Stimulated activated naive CD8-positive, alpha-beta T cell treated with anti-CD3 and anti-CD28 coated beads, Interleukin-15, amount 100 ng/mL, for 72 hours (primary cell): ENCODE measurements around the gene CES5A.
"Not testable (repeated sequence)": the region's sequence is repeated elsewhere in the genome, so short reads cannot be mapped to it uniquely, and the experiment has no call there.

ENCODE experiments used
- ATAC-seq: fragments of 150-1000 bp; cut with Tn5 transposase; 2 replicates; pipeline ENCODE4 v1.10.0; 2021; ENCODE audit warnings: mild to moderate bottlenecking, moderate library complexity
- DNase-seq, 2 donors: peaks; one replicate each; pipeline ENCODE4 v3.0.0; 2021 to 2022
- H3K27ac Mint-ChIP-seq, 2 donors: one replicate each; pipeline ENCODE4 v1.8.0; 2022; ENCODE audit warnings: mild to moderate bottlenecking in 2 of 2, mixed read lengths in 2 of 2, moderate library complexity in 2 of 2
- H3K27me3 Mint-ChIP-seq: one replicate; pipeline ENCODE4 v1.8.0; 2022; ENCODE audit warnings: mixed read lengths
- H3K4me1 Mint-ChIP-seq: one replicate; pipeline ENCODE4 v1.8.0; 2022; ENCODE audit warnings: mild to moderate bottlenecking, mixed read lengths
- H3K4me3 Mint-ChIP-seq, 2 donors: one replicate each; pipeline ENCODE4 v1.8.0; 2022; ENCODE audit warnings: mild to moderate bottlenecking in 2 of 2, mixed read lengths in 2 of 2, moderate library complexity in 1 of 2
- H3K9me3 Mint-ChIP-seq, 2 donors: one replicate each; pipeline ENCODE4 v1.8.0; 2022; ENCODE audit warnings: mixed read lengths in 2 of 2

Gene CES5A, protein sequence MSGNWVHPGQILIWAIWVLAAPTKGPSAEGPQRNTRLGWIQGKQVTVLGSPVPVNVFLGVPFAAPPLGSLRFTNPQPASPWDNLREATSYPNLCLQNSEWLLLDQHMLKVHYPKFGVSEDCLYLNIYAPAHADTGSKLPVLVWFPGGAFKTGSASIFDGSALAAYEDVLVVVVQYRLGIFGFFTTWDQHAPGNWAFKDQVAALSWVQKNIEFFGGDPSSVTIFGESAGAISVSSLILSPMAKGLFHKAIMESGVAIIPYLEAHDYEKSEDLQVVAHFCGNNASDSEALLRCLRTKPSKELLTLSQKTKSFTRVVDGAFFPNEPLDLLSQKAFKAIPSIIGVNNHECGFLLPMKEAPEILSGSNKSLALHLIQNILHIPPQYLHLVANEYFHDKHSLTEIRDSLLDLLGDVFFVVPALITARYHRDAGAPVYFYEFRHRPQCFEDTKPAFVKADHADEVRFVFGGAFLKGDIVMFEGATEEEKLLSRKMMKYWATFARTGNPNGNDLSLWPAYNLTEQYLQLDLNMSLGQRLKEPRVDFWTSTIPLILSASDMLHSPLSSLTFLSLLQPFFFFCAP

DNA sequence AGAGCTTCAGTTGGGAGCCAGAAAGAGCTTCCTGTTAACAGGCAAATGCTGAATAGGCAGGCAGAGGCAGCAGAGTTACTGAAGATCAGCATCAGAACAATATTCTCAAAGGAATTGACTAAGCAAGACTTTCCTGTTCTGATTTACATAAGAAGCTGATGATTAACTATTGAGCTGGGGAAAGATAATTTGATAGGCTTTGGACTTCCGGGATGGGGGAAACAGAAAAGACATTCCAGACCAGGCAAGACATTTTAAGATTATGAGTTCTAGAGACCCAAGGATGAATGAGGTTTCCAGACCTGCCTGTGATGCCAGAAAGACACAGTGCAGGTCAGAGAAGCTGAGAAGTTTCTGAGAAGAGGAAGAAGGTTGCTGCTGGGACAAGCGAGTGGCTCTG is at the start of gene CES5A:
Gene CES5A, minus strand, starts transcription at position 101 of the 400 bp plus-strand sequence. CDS start 152 bp downstream, outside the sequence.
- DNase-seq = no peak
- Mint-ChIP-seq H3K4me3 (no peak within 1 kb of the TSS), H3K27ac (no peak within 1 kb of the TSS), H3K9me3 (peaks cover 0 to 17% of the 10 kb centered on the region in 2 donors), H3K4me1 (no peaks in the 10 kb centered on the region), H3K27me3 (peaks cover under 1% of the 10 kb centered on the region)
- no peak for ATAC-seq

DNA sequence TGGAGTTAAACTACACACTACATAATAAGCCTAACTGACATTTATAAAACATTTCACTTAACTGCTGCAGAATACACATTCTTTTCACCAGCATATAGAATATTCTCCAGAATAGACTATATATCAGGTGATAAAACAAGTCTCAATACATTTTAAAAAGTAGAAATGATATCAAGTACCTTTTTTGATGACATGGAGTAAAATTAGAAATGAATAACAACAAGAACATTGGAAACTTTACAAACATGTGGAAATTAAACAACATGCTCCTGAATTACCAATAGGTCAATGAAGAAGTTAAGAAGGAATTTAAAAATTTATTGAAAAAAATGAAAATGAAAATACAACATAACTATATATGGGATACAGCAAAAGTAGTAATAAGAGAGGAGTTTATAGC is 47.5 kb upstream of the CES5A start:
- Mint-ChIP-seq H3K9me3 (peaks cover 0 to 8% of the 10 kb centered on the region in 2 donors), H3K27me3 (peaks cover 59% of the 10 kb centered on the region), H3K4me1 (no peaks in the 10 kb centered on the region), H3K4me3 (no peak overlapping the region), H3K27ac (no peak overlapping the region)
- DNase-seq = no peak
- no peak for ATAC-seq

DNA sequence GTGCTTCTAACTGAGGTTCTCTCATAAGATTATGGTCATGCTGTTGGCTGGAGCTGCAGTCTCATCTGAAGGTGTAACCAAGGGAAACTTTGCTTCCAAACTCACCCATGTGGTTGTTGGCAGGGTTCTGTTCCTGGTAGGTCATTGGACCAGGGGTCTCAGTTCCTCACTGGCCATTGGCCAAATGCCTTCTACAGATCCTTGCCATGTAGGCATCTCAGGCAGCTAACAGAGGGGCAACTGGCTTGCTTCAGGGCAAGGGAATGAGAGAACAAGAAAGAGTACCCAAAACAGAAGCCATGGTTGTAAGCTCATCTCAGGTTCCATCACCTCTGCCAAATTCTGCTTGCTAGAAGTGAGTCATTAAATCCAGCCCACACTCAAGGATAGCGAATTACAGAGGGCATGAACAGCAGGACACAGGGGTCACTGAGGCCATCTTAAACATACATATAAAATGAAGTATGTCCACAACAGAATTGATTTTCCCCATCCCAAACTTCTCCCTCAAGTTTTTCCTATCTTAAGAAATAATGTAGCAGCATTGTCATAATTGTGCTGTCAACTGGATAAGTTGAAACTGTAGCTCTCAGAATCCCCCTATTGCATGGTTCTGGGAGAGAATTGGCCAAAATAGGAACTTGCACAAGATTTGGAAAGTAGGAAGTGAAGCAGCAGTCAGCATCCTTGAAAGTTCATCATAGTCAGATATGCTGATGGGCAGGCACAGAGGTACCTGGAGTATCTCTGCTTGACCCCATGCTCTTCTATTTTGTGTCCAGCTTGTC is 42.4 kb upstream of the CES5A start:
- Mint-ChIP-seq H3K4me1 (no peaks in the 10 kb centered on the region), H3K9me3 (peaks cover 0 to 8% of the 10 kb centered on the region in 2 donors), H3K27me3 (peaks cover 33% of the 10 kb centered on the region), H3K4me3 (no peak overlapping the region), H3K27ac (no peak overlapping the region)
- ATAC-seq (no peak), DNase-seq (no peak)

DNA sequence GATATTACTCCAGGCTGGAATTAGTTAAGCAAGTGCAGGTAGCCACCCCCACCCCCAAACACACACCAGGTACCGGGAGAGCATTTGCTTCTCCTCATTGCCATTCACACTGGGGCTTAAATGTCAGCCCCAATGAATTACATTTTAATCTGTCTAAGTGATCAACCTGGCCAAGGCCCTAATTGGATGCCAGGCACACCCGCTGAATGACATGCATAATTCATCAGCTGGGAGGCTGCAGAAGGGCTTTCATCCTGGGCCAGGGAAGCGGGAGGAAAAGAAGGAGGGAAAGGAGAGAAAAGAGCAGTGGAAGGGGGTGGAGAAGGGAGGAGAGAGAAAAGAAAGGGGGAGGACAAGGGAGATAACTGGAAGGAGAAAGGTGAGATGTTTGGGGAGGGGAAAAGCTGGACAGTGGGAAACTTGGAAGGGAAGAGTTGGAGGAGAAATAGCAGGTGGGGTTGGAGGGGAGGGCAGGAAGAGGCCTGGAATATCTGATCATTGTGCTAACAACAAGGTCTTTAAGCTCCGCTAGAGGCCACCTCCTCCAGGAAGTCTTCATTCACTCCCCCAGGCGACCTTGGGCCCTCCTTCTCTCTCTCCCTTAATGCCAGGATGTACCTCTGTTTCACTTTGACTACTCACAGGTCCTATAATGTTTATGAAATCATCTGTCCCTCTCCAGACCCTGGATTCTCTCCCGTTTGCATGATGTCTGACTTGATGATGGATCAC is 40.1 kb upstream of the CES5A start:
- Mint-ChIP-seq H3K27me3 (peaks cover 30% of the 10 kb centered on the region), H3K4me1 (no peaks in the 10 kb centered on the region), H3K9me3 (peaks cover 6 to 10% of the 10 kb centered on the region in 2 donors), H3K4me3 (no peak overlapping the region), H3K27ac (no peak overlapping the region)
- DNase-seq (no peak), ATAC-seq (no peak)

DNA sequence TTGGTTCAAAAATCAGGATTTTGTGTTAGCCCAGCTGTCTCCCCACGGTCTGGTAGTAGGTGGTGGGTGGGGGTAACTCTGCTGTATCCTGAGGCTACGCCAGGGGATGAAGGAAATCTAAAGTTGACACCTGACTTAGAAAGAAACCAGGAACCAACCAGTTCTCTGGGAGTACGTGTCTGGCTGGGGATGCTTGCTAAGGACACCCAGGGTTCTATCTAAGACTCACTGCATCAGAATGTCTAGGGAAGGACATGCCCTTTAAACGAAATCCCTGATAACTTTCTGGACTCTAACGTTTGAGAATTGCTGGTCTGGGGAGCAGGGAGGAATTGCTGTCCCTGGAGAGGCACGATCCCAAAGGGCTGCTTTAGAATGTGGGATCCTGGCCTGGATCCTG is 39.2 kb upstream of the CES5A start:
- no peak for DNase-seq
- H3K4me3 Mint-ChIP-seq = no peak overlapping the region
- peaks cover 27% of the 10 kb centered on the region for H3K27me3 Mint-ChIP-seq
- H3K9me3 Mint-ChIP-seq = peaks cover 6 to 8% of the 10 kb centered on the region in 2 donors
- no peak overlapping the region for H3K27ac Mint-ChIP-seq
- H3K4me1 Mint-ChIP-seq = no peaks in the 10 kb centered on the region
- no peak for ATAC-seq

DNA sequence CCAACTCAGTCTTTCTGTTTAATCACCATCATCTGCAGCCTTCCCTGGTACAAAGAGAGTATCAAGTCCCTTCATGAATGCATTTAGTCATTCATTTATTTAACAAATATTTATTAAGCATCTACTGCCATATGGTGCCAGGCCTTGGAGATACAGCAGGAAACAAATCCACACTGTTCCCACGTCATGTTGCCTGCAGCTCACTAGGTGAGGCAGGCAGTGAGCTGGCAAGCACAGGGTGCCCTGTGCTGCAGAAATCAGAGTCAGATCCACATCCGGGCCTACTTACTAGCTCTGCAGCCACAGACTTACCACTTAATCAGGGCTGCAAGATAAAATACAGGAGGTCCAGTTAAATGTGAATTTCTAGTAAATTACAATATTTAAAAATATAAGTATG is 38.5 kb upstream of the CES5A start:
- Mint-ChIP-seq H3K4me1 (no peaks in the 10 kb centered on the region), H3K4me3 (no peak overlapping the region)

DNA sequence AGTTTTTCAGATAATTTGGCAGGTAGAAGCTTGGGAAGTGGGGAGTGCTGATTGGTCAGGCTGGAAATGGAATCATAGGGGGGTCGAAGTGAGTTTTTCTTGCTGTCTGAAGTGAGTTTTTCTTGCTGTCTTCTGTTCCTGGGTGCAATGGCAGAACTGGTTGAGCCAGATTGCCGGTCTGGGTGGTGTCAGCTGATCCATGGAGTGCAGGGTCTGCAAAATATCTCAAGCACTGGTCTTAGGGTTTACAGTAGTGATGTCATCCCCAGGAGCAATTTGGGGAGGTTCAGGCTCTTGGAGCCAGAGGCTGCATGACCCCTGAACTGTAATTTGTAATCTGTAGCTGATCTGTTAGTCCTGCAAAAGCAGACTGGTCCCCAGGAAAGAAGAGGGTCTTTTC is 37.9 kb upstream of the CES5A start:
- H3K4me3 Mint-ChIP-seq, ATAC-seq, H3K4me1 Mint-ChIP-seq, H3K27ac Mint-ChIP-seq, DNase-seq, H3K9me3 Mint-ChIP-seq: not testable (repeated sequence)
- H3K27me3 Mint-ChIP-seq = peaks cover 22% of the 10 kb centered on the region

More for the DNA sequence above, 38.5 kb upstream of the CES5A start:
- DNase-seq (no peak), ATAC-seq (no peak)
- peaks cover 6 to 8% of the 10 kb centered on the region in 2 donors for H3K9me3 Mint-ChIP-seq
- no peak overlapping the region for H3K27ac Mint-ChIP-seq
- H3K27me3 Mint-ChIP-seq = peaks cover 27% of the 10 kb centered on the region

DNA sequence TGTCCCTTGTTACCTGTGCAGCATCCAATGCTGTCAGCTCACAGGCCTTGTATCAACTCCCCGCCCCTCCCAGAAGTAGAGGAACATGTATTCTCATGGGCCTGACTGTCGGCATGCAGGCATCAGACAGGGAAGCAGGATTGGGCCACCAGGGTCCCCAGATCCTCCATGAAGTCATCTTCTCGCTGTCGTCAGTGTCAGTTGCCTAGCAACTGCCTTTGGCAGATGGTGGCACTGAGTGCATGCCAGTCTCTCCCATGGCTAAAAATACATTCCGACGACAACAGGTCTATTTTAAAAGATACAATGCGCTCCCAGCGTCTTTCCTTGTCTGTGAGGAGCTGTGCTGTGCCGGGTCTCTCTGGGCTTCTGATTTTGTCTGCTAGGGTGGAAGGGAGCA is 36.8 kb upstream of the CES5A start:
- no peak for DNase-seq
- ATAC-seq = no peak
- Mint-ChIP-seq H3K27ac (no peak overlapping the region), H3K4me1 (no peaks in the 10 kb centered on the region), H3K9me3 (peaks cover 6 to 8% of the 10 kb centered on the region in 2 donors), H3K4me3 (no peak overlapping the region), H3K27me3 (peaks cover 19% of the 10 kb centered on the region)

DNA sequence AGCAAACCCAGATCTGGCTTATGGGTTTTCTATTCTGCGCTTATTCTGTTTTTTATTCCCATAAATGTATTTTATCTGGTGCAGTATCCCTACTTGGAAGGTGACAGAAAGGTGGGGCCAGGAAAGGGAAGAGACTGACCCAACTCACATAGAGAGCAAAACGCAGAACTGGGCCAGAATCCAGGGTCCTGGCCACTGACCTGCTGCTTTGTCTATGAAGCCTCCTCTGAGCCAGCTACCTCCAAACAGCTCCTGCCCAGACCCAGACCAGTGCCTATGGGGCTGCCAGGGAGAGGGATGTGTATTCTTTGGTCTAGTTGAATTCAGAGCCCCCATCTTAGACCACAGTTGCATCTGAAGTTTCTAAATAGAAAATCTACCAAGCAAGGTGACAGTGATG is 36.4 kb upstream of the CES5A start:
- Mint-ChIP-seq H3K4me1 (no peaks in the 10 kb centered on the region), H3K27me3 (peaks cover 19% of the 10 kb centered on the region), H3K4me3 (no peak overlapping the region), H3K9me3 (peaks cover 6 to 8% of the 10 kb centered on the region in 2 donors), H3K27ac (no peak overlapping the region)
- DNase-seq (no peak), ATAC-seq (no peak)

DNA sequence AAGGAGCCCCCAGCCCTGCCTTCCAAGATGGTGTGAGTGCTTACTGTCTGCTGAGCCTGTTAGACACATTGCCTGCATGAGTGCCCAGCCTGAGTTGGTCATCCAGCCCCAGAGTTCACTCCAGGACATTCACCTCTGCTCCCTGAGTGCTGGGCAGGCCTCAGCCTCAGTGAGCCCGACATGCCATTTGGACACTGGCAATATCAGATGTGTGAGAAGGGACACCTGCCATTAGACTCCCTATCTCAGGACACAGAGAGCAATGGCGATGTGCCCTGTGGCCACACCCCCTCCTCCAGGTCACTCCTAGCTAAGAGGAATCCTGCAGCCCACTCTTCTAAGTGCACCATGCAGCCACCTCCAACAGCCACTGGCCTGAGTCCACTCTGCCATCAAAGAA is 34.7 kb upstream of the CES5A start:
- no peak for DNase-seq
- Mint-ChIP-seq H3K27ac (no peak overlapping the region), H3K4me1 (no peaks in the 10 kb centered on the region), H3K9me3 (peaks cover 6 to 8% of the 10 kb centered on the region in 2 donors), H3K4me3 (no peak overlapping the region), H3K27me3 (peaks cover 19% of the 10 kb centered on the region)
- no peak for ATAC-seq

DNA sequence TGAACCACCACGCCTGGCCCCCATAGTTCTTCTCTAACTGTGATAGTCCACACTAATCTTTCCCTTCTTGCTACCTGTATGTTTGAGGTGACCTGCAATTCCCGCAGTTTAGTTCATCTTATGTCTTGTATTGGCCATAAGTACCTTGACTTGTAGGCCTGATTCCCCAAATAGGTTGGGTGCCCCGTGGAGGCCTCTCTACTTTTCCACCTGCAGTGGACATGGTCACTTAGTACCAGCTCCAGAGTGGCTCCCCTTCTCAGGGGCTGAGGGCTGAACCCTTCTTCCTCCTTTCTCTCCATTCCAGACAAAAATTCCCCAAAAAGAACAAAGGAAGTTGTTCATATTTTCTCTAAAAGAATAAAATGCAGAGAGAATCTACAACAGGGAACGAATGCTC is 33.5 kb upstream of the CES5A start:
- Mint-ChIP-seq H3K27ac (no peak overlapping the region), H3K4me1 (no peaks in the 10 kb centered on the region), H3K4me3 (no peak overlapping the region), H3K27me3 (peaks cover 19% of the 10 kb centered on the region), H3K9me3 (peaks cover 9 to 11% of the 10 kb centered on the region in 2 donors)
- DNase-seq (no peak), ATAC-seq (no peak)

DNA sequence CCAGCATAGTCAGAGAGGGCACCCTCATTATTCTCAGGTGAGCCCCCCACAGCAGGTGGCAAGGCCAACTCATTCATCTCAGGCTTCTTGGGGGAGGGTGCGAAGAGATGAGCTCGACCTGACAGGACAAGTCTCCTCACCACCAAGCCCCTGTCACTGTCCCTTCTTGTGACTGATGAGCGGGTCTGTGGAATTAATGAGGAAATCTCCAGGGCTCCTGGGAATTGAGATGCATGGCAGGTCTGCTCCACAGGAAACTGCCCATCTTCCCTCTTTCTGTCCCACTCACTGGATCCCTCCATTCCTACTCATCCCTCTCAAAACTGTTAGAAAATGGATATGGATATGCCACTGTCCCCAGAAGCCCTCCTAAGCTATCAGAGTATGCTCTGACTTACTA is 32.5 kb upstream of the CES5A start:
- ATAC-seq = no peak
- Mint-ChIP-seq H3K27ac (no peak overlapping the region), H3K4me3 (no peak overlapping the region), H3K4me1 (no peaks in the 10 kb centered on the region), H3K27me3 (peaks cover 20% of the 10 kb centered on the region), H3K9me3 (peaks cover 17 to 20% of the 10 kb centered on the region in 2 donors)
- DNase-seq = no peak

DNA sequence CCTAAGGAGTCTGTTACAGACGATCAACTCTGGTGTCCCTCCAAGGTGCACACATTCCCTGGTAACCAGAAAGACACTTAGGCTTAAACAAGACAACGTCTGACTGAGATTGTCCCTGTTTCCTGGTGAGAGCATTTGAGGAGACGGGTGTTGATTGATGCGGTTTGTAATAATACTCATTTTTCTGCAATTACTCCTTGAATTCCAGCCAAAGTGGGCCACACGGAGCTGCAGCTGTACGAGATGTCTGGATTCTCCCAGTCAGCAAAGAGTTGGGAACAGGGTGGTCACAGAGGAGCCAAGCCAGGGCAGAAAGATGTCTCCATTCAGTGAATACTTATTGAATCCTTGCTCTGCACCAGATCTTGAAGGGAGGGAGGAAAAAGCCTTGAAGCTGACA is 30.9 kb upstream of the CES5A start:
- no peak overlapping the region for H3K27ac Mint-ChIP-seq
- ATAC-seq (no peak), DNase-seq (no peak)
- peaks cover 18 to 22% of the 10 kb centered on the region in 2 donors for H3K9me3 Mint-ChIP-seq
- no peak overlapping the region for H3K4me3 Mint-ChIP-seq
- H3K27me3 Mint-ChIP-seq = peaks cover 19% of the 10 kb centered on the region
- H3K4me1 Mint-ChIP-seq = no peaks in the 10 kb centered on the region

DNA sequence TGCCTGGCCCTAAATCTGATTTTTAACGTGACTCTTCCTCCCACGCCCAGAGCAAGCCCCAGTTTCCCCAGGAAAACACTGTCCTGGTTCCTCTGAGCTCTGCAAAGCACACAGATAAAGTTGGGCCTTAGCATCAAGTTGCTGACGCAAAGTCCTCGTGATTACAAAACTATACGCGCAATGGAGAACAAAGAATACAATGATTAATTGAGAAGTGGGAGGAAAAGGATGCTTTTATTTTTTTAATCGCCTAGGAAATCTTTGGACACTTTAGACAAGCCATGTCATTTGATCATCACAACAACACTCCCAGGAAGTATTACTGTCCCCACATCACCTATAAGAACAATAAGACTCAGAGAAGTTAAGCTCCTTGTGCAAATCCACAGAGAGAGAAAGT is 30.5 kb upstream of the CES5A start:
- no peak overlapping the region for H3K27ac Mint-ChIP-seq
- peaks cover 13 to 17% of the 10 kb centered on the region in 2 donors for H3K9me3 Mint-ChIP-seq
- DNase-seq (no peak), ATAC-seq (no peak)
- H3K4me1 Mint-ChIP-seq = no peaks in the 10 kb centered on the region
- peaks cover 14% of the 10 kb centered on the region for H3K27me3 Mint-ChIP-seq
- no peak overlapping the region for H3K4me3 Mint-ChIP-seq

DNA sequence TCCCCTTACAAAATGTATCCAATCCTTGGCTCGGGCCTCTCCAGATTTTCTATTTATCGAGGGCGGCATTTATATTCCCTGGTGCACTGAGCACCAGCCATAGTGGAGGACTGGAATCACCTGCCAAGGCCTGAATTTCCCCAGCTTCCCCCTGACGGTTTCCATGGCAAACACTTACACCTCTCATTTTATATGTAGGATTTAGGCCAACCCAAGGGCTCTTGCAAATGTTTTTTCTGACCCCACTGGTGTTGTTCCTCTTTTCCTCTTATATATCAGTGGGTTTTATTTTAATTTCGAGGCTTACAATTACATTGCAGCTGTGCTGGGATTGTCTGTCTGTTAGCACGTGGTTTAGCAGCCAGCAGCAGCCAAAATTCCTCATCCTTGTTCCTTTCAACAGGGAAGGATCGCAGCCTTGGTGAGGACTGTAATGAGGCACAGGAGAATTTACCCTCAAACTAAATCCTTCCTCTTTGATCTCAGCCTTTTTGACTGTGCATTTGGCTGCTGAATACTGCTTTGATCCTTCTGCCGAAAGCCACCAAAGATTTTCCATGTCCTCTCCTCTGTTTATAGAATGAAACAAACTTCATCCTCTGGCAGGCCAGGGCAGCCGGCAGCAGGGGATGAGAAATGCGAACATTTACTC is 26.5 kb upstream of the CES5A start:
- ATAC-seq = no peak
- DNase-seq = no peak
- H3K9me3 Mint-ChIP-seq = peaks cover 13 to 22% of the 10 kb centered on the region in 2 donors
- H3K4me1 Mint-ChIP-seq = no peaks in the 10 kb centered on the region
- no peak overlapping the region for H3K4me3 Mint-ChIP-seq
- peaks cover 25% of the 10 kb centered on the region for H3K27me3 Mint-ChIP-seq
- no peak overlapping the region for H3K27ac Mint-ChIP-seq
